ENCODE data around the gene MYO9B.

MYO9B gene

DNA sequence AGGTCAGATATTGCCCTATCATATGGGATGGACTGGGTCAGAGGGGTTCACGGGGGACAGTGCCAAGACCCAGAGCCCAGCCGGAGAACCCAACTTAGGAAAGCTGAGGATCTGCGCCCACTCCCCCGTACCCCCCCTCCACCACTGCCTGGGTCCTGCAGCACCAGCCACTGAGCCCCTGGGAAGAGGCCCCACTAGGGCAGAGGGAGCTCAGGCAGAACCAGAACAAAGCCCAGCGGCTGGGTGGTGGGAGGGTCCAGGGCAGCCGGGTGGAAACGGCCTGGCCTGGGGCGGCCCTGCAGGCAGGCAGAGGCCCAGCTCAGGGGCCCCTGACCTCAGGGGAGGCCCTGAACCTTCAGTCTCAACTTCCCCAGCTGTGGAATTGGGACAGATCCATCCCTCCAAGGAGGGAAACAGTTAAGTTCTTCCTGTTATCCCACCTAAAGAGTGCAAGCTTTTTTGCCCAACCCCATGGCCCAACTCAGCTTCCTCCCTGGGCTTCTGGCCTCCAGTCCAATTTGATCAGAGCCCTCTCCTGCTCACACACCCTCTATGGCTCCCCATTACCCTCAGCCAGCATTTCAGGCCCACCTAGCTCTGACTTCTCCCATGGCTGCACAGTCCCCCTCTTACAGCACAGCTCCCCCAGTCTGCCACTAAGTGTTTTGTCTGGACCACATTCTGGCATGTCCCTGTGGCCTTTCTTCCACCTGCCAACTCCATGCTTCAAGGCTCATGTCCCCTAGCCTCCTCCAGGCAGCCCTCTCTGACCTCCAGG, 167.0 kb downstream of the MYO9B start:
- H3K4me3 ChIP-seq (ENCODE audit: control insufficient read depth, low read depth, low read length): no peak overlapping the region
- TF ChIP-seq, protein P1, sequence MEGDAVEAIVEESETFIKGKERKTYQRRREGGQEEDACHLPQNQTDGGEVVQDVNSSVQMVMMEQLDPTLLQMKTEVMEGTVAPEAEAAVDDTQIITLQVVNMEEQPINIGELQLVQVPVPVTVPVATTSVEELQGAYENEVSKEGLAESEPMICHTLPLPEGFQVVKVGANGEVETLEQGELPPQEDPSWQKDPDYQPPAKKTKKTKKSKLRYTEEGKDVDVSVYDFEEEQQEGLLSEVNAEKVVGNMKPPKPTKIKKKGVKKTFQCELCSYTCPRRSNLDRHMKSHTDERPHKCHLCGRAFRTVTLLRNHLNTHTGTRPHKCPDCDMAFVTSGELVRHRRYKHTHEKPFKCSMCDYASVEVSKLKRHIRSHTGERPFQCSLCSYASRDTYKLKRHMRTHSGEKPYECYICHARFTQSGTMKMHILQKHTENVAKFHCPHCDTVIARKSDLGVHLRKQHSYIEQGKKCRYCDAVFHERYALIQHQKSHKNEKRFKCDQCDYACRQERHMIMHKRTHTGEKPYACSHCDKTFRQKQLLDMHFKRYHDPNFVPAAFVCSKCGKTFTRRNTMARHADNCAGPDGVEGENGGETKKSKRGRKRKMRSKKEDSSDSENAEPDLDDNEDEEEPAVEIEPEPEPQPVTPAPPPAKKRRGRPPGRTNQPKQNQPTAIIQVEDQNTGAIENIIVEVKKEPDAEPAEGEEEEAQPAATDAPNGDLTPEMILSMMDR (conservative IDR thresholded peaks at IDR 0.05; ENCODE audit: control insufficient read depth, insufficient read depth, low read depth, low read length): no peak

DNA sequence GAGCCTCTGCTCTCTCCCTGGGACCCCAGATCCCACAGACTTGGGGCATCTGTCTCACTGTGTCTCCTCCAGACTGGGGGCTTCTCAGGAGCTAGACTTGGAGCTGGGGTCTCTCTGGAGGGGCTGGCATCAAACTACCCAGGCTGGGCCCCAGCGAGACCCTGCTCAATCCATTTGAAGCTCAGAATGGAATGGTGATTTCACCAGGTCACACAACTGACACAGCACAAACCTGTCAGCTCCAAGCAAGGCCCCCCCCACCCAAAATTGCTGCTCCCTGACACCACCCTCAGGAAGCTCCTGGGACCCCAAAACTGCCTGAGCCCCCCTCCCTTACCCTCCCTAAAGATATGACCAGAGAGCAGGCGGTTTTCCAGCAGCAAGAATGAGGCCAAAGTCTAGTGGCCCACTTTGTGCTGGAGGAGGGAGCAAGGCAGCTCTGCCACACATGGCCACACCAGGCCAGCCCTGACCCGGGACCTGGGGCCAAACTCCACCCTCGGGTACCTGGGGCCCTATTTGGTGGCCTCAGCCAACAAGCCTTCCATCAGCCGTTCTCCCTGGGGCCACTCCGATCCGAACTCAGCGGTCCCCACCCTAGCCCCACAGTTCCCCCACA, 167.7 kb downstream of the MYO9B start:
- no peak for DNase-seq (ENCODE audit: low read depth)
- H3K4me3 ChIP-seq (ENCODE audit: control insufficient read depth, low read depth, low read length): peak overlapping the region; percentile 81
- TF ChIP-seq, protein P1 (conservative IDR thresholded peaks at IDR 0.05; ENCODE audit: control insufficient read depth, insufficient read depth, low read depth, low read length): no peak

More for the DNA sequence above, 167.0 kb downstream of the MYO9B start:
- no peak for DNase-seq (ENCODE audit: low read depth)

DNA sequence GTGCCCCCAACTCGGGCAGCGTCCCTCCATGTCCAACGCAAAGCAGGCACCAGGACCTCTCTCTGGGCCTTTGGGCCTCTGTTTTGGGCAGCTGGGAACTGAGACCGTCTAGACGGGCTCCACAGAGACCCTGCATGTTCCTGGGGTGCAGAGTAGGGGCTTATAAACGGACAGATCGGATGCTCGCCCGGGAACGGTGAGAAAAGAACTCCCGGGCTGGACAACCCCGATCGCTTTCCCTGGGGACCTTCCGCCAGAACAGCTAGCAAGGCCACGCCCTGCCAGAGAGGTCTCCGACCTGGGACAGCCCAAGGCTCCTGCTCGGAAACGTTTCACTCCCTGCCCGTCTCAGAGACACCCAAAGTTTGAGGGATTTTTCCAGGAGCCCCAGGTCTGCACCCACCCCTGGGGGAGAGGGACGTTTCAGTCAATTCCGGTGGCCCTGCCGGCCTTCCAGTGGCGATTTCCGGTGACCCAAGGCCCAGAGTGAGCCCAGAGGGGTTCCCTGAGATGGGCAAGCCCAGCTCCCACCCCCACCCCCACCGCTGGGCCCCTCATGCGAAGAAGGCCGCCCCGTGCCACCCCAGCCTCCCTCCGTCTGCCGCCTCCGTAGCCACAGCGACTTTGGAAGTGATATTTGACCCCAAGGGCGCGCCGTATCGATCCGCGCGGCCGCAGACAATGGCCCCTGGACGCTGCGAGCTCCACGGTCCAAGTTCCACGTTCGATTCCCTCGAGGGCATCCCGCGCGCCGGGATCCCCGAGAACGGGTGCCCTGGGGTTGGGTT, 168.4 kb downstream of the MYO9B start:
- DNase-seq (ENCODE audit: low read depth): peak; percentile 58
- H3K4me3 ChIP-seq (ENCODE audit: control insufficient read depth, low read depth, low read length): peak overlapping the region; percentile 81
- TF ChIP-seq, protein P1 (conservative IDR thresholded peaks at IDR 0.05; ENCODE audit: control insufficient read depth, insufficient read depth, low read depth, low read length): no peak

DNA sequence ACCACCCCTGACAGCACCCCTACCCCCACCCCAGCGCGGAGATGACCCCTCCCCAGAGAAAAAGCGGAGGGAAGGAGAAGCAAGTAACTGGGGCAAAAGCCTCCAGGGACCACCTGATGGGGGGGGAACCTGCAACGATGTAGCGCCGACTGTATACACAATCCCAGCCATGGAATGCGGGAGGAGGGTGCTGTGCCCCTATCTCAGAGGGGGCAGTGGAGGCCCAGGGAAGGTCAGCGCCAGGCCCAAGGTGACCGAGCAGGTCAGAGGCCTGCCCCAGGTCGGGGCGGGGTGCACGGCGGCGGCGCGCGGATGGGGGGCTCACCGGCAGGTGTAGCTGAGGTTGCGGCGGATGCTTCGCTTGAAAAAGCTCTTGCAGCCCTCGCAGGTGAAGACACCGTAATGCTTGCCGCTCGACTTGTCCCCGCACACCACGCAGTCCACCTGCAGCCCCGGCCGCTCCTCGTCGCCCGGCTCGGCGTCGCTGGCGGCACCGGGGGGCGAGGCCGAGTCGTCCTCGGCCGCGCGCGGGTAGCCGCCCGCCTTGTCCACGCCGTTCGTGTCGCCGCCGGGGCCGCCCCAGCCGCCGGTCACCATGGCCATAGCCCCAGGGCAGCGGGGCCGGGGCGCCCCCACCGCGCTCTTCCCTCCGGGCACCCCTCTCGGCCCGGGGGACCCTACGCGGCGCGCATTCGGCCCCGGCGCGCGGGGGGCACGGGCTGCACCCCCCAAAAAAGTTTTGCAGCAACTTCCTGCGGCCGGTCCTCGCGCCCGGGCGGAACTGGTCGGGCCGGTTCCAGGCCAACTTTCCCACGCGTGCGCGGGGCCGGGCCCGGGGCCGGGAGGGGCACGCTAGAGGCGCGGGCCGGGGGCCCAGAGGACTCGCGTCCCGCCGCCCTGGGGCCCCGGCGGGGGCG, 169.3 kb downstream of the MYO9B start:
- no peak for DNase-seq (ENCODE audit: low read depth)
- TF ChIP-seq, protein P1 (conservative IDR thresholded peaks at IDR 0.05; ENCODE audit: control insufficient read depth, insufficient read depth, low read depth, low read length): no peak
- peak overlapping the region; percentile 81 for H3K4me3 ChIP-seq (ENCODE audit: control insufficient read depth, low read depth, low read length)

DNA sequence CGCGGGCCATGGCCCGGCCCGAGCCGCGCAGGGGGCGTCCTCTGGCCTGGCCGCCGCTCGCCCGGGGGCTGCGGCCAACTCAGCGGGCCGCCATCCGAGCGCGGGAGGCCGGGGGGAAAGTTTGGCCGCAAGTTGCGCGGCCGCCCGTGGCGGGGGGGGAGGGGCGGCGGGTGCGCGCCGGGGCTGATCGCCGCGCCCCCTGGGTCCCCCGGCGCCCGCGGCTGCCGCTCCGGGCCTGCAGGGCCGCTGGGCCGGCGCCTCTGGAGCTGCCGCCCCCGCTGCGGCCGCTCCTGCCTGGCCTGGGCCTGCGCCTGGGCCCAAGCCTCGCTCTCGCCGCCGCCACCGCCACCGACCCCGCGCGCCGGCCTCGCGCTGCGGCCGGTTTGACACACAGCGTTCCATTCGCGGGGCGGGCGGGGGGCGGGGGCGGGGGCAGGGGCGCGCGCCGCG, 170.0 kb downstream of the MYO9B start, which contains the start of gene NR2F6:
Gene NR2F6 (minus strand): TSS at position 385 of the 450 bp plus-strand sequence. CDS start 699 bp downstream, outside the sequence.
- no peak for DNase-seq (ENCODE audit: low read depth)
- TF ChIP-seq, protein P1 (conservative IDR thresholded peaks at IDR 0.05; ENCODE audit: control insufficient read depth, insufficient read depth, low read depth, low read length): no peak
- H3K4me3 ChIP-seq (ENCODE audit: control insufficient read depth, low read depth, low read length): peak within 1 kb of the TSS; percentile 81
